Activated CD8-positive, alpha-beta memory T cell treated with anti-CD3 and anti-CD28 coated beads, Interleukin-2, amount 50 U/mL, for 48 hours (primary cell): ENCODE data around the gene SLC9A3.

Source experiments
- DNase-seq: peaks from one replicate; pipeline ENCODE4 v3.0.0-alpha.2; 2020

The SLC9A3 gene

DNA sequence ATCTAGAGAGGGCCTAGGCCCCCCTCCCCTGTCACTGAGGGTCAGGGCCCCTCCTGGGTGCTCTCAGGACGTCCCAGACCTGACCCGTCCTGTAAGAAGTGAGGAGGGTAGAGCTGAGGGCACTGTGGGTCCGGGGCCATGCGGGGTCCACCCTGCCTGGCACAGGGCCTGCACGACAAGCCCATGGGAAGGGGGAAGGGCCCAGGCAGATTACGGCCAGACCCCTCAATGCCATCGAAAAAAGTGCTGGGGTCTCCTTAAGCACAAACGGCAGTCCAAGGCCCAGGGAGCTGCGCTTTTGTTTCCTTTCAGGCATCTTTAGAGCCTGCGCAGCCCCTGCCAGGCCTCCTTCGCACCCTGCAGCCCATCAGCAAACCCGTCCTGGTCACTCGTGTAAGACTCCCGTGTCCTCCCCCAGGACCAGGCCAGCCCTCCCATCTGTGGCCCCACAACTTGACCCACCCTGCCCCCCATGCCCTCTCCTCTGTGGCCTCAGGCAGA is 85.7 kb downstream of the SLC9A3 start:
- DNase-seq, result no peak

GRCh38 chr5:437281-437771 is 86.9 kb downstream of the SLC9A3 start:
- no peak for DNase-seq

DNA sequence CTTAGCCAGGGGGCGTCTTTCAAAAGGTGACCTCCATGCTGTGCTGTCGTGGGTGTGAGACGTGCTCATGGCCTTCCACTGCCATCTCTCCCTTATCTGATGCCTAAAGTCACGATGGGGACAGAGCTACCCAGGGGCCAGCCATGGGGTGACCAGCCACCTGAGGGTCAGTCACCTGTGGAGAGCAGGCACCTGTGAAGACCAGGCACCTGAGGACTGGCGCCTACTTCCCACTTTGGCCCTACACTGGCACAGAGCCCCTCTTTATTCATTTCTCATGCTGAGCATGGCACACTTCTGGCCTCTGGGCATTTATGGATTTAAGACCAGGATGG is 87.6 kb downstream of the SLC9A3 start:
- DNase-seq, result no peak

GRCh38 chr5:435961-436640 is 88.1 kb downstream of the SLC9A3 start:
- DNase-seq, result no peak

DNA sequence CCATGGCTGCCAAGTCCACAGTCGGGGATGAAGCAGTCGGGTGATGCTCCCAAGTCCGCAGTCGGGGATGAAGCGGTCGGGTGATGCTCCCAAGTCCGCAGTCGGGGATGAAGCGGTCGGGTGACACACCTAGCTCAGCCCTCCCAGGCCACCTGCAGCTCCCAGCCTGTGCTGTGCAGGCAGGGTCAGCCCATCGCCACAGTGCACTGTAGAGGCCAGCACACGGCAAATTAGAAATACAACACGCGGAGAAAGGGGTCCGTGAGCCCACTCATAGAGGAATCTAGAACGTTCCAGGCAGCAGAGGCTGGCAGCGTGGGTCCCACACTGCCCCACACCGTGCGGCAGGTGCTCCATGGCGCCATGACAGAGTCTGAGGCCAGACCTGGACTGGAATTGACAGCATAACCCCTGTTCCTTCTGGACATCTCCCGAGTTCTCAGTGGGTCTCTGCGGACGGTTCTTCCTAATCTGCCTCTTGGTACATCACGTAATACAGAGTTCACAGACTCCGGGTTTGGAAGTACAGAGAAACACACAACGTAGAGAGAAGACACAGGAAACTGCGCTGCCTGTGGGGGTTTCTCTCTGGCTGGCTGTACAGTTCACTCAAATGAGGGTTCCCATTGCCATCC is 89.0 kb downstream of the SLC9A3 start:
- no peak for DNase-seq

DNA sequence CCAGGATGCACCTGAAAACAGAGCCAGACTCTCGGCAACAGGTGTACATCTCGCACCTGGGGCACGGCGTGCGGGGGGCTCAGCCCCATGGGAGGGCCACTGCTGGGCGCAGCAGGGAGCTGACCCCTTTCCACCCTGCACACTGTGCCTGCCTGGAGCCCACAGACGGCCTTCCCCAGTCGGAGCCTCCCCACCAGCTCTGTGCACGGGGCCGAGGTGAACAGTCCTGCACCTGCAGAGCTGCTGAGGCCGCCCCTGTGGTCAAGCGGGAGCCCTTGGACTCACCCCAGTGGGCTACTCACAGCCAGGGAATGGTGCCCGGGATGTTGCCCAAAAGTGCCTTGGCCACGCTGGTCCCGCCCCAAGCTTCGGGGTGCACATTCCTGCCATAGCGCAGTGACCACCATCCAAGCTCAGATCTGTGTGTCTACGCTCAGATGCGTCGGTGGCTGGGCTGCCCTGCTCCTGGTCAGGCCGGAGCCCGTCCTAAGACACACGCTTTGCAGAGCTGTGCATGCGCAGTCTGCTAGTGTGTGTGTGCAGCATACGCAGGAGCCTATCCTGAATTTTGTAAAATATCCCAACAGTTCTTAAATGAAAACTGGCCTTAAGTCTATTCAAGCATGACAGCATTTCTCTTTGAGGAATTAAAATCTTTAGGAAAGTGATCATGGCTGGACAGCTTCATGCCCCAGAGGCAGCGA is 89.7 kb downstream of the SLC9A3 start:
- DNase-seq, result no peak

DNA sequence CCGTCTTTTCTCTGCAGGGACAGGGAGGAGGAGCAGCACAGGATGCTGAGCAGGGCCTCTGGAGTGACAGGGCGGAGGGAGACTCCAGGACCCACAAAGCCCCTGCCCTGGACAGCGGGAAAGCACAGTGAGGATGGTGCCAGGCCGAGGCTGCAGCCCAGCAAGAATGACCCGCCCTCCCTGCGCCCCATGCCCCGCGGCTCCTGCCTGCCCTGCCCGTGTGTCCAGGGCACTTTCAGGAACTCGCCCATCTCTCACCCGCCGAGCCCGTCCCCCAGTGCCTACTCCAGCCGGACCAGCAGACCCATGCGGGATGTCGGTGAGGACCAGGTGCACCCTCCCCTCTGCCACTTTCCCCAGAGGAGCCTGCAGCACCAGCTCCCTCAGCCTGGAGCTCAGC is 90.4 kb downstream of the SLC9A3 start:
- DNase-seq, result no peak

- DNase-seq, result peak; percentile 40
These were observed 91.1 kb downstream of the SLC9A3 start for GRCh38 chr5:432928-433791.

- peak; percentile 37 for DNase-seq
These were observed 91.9 kb downstream of the SLC9A3 start for GRCh38 chr5:432201-432927.

DNA sequence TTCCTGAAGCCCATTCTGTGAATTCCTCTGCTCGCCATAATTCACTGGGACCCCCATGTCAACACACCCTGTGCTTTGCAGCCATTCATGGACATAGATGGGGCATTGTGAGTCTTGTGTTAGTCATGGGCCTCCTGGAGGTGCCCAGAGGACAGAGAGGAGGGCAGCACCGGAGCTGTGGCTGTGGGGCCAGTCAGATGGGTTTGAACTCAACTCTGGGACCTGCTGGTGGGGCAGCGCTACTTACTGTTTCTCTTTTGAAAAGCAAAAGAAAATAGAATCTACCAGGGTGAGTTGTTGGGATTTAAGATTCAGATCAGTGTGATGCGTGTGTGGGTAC is 92.6 kb downstream of the SLC9A3 start:
- DNase-seq, result peak; percentile 29

DNA sequence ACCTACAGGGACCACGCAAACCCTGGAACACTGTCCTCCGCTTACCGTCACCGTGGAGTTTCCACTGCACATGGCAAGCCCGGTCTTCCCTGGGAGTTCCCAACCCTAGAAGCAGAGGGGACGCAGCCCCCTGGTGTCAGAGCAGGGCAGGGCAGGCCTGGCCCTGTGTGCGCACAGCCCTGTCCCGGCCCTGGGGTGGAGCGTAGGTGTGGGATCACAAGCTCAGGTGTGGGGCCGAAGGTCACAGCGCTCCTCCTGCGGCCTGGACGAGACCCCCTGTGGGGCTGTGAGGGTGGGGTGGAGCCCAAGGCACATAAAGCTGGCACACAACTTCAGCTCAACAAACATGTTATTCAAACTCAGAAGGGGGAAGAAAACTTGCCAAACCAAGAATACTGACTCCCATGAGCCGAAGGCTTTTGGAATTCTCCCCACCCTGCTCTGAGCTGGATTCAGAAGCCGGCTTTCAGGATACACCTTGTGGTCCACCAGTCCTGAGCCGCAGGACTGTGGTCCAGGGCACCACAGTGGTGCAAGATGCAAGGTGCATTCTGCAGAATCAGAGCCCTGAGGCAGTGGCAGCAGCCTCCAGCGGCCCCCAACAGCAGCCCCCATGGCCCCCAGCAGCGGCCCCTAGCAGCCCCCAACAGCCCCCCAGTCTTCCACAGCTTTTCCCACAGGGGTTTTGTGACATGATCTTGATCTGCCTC is 93.1 kb downstream of the SLC9A3 start:
- peak; percentile 77 for DNase-seq

GRCh38 chr5:430214-430925 is 93.9 kb downstream of the SLC9A3 start:
- DNase-seq, result peak; percentile 39

DNA sequence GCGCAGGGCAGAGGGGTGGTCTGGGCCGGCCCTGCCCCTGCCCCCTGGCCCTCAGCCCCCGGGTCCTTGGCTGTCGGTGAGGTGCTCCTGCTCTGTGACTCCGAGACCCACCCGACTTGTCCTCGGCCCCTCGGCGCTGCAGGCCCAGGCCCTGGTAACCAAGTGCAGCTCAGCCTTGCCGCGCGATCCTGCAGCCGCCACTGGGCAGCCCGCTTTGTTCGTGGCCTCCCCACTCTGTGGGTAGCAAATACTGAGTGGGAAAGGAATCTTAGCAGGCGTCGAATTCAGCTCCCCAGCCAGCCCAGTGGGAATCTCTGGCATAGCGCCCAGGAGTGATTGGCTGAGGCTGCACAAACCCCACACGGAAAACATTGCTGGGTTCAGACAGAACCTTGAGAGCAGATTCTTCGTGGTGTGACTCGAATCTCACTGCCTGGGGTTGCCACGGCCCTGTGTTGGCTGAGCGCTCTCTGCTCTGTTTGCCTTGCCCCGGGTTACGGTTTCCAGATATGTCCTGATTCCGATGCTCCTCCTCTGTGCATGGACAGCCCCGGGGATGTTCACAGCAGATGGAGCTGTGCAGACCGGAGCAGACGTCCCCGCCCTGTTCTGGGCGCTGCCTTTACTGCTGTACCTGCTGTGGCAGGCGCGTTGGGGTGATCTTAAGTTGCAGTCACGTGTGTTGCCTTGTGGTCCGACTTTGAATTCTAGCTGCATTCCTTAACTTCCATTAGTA is 94.6 kb downstream of the SLC9A3 start:
- DNase-seq, result peak; percentile 43

DNA sequence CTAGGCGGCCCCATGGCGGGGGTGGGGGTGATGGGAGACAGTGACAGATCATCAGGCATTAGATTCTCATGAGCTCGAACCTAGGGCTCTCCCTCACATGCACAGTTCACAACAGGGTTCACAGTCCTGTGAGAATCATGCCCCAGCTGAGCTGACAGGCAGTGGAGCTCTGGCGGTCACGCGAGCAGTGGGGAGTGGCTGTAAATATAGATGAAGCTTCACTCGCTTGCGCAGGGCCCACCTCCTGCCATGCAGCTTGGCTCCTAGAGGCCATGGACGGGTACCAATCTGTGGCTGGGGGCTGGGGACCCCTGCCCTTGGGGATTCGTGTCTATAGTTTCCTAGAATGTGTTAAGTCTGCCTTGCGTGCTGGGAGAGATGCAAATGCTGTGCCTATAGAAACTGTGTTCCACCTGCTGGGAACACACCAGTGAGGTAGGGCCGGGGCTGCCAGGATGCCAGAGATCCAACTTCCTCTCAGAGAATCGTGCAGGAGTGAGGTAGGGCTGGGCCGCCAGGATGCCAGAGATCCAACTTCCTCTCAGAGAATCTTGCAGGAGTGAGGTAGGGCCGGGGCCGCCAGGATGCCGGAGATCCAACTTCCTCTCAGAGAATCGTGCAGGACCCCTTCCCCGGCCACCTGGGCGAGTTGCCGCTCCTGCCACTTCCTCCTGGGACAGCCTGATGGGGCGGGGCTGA is 95.3 kb downstream of the SLC9A3 start:
- DNase-seq, result peak; percentile 47

GRCh38 chr5:428219-428618 is 96.0 kb downstream of the SLC9A3 start:
- no peak for DNase-seq

DNA sequence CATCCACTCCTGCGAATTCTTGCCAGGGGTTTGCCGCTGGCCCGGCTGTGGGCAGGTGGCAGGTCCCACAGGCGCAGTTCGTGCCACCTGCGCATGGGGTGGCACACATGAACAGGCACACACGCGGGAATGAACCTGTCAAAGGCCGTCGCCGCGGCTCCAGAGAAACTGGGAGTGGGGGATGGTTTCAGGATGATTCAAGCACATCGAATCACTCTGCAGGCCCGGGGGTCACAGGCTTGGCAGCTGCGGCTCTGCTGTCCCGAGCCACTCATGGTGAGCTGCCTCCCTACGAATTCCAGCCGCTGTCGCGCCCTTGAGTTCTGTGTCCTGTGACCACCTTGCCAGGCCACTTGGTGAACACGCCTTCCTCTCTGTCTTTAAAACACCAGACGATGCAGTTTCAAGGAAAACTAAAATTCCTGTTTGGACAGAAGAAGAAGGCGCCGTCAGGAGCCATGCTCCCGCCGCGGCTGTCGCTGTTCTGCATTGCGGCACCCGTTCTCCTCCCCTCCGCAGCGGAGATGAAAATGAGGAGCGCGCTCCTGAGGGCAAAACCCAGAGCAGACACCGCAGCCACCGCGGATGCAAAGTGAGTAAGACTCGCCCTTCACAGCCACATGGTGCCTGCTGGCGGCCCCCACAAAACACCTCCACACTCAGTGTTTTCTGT is 96.7 kb downstream of the SLC9A3 start:
- peak; percentile 41 for DNase-seq

GRCh38 chr5:426392-426976 is 97.8 kb downstream of the SLC9A3 start:
- no peak for DNase-seq

DNA sequence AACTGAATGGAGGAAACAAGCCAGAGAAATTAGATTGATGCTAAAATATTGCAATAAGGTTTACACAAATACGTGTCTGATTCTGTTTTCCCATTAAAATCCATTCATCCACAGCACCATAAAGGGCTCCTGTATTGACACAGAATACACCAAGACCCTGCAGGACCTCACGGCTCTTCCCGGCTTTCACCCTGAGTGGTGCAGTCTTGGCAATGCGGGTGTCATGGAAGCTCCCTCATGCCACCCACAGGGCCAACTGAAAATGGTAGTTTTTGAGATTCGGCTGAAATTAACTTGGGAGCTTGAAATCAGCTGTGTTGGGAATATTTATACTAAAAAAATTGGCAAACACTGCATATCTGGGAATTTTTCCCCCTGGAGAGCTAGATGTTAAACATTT is 98.5 kb downstream of the SLC9A3 start:
- no peak for DNase-seq
